Measurements from ENCODE around the gene TSPAN4. TPM values are rescaled to one million over a fixed set of nuclear protein-coding genes. Genes with fewer than 3 reads are reported as not detected.
A peak's percentile ranks its signal among the peaks of the same experiment; 100 is the strongest.

The TSPAN4 gene
- total and polyA plus RNA-seq, 2 of the 13 experiments (the other 11 are each of a cell fraction or from before 2014, with no cell fraction given): 31.7 to 68.3 TPM

DNA sequence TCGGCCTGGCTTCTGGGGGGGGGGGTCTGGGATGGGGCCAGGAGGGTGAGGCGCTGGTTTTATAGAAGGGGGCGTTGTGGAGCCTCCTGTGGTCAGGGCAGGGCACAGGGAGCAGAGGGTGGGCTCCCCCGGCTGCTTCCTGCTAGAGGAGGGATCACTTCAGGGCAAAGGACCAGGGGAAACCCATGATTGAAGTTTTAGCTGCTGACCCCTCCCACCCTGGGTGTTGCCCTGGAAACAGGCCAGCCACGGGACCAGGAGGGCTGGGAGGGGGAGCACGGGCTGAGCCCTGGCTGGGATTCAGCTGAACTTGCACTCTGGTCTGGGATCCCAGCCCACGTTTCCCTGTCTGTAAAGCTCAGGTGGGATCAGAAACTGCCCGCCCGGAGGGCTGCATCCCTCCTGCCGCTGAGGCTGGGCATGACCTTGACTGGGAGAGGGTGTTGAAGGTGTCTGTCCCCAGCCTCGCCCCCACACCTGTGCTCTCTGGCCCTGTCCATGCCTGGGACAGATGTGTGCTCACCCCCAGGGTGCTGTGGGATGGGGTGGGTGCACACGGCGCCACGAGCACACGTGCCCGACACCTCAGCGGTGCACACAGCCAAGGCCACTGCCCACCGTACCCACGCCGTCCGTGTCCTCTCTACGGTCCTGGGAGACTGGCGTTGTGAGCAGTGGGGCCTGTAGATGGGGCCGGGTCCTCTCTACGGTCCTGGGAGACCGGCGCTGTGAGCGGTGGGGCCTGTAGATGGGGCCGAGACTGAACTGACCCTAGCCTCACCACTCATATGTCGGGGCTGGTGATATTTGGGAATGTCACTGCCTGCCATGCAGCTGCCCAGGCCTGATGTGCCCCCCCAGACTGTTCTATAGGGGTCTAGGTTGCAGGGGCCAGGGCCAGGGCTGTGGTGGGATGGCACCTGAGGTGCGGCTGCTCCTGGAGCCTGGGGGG is 2.3 kb downstream of the TSPAN4 start (continued):
- no peak for TF ChIP-seq ZBTB1 (CRISPR knock-in tag; IDR thresholded peaks at IDR 0.05; ENCODE audit: borderline replicate concordance)
- TF ChIP-seq CBX2 (IDR thresholded peaks at IDR 0.05; ENCODE audit: low read depth, low read length): no peak
- no peak for TF ChIP-seq CBX2 (CRISPR knock-in tag; IDR thresholded peaks at IDR 0.05; ENCODE audit: low read depth)
- TF ChIP-seq MEIS1 (CRISPR knock-in tag; IDR thresholded peaks at IDR 0.05; ENCODE audit: borderline replicate concordance): peak; percentile 34; the same call in 1 of the 2 replicates
- no peak for TF ChIP-seq KDM6A (CRISPR knock-in tag; IDR thresholded peaks at IDR 0.05; ENCODE audit: low read depth)
- TF ChIP-seq, protein P1, sequence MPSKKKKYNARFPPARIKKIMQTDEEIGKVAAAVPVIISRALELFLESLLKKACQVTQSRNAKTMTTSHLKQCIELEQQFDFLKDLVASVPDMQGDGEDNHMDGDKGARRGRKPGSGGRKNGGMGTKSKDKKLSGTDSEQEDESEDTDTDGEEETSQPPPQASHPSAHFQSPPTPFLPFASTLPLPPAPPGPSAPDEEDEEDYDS (CRISPR knock-in tag; IDR thresholded peaks at IDR 0.05): peak; percentile 31; the same call in 1 of the 2 replicates
- no peak for TF ChIP-seq ZNF792 (CRISPR knock-in tag; IDR thresholded peaks at IDR 0.05)
- TF ChIP-seq ONECUT2 (CRISPR knock-in tag; IDR thresholded peaks at IDR 0.05): no peak
- TF ChIP-seq NFATC3 (CRISPR knock-in tag; IDR thresholded peaks at IDR 0.05): no peak
- no peak; the same call in 1 of the 2 replicates for TF ChIP-seq ZNF605 (CRISPR knock-in tag; IDR thresholded peaks at IDR 0.05)
- peak; percentile 47; the same call in 1 of the 2 replicates for TF ChIP-seq TARDBP (CRISPR knock-in tag; IDR thresholded peaks at IDR 0.05)
- TF ChIP-seq ZNF607 (CRISPR knock-in tag; IDR thresholded peaks at IDR 0.05; ENCODE audit: borderline replicate concordance): no peak
- TF ChIP-seq, protein P2, sequence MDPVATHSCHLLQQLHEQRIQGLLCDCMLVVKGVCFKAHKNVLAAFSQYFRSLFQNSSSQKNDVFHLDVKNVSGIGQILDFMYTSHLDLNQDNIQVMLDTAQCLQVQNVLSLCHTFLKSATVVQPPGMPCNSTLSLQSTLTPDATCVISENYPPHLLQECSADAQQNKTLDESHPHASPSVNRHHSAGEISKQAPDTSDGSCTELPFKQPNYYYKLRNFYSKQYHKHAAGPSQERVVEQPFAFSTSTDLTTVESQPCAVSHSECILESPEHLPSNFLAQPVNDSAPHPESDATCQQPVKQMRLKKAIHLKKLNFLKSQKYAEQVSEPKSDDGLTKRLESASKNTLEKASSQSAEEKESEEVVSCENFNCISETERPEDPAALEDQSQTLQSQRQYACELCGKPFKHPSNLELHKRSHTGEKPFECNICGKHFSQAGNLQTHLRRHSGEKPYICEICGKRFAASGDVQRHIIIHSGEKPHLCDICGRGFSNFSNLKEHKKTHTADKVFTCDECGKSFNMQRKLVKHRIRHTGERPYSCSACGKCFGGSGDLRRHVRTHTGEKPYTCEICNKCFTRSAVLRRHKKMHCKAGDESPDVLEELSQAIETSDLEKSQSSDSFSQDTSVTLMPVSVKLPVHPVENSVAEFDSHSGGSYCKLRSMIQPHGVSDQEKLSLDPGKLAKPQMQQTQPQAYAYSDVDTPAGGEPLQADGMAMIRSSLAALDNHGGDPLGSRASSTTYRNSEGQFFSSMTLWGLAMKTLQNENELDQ (CRISPR knock-in tag; IDR thresholded peaks at IDR 0.05; ENCODE audit: borderline replicate concordance): no peak
- TF ChIP-seq, protein P3, sequence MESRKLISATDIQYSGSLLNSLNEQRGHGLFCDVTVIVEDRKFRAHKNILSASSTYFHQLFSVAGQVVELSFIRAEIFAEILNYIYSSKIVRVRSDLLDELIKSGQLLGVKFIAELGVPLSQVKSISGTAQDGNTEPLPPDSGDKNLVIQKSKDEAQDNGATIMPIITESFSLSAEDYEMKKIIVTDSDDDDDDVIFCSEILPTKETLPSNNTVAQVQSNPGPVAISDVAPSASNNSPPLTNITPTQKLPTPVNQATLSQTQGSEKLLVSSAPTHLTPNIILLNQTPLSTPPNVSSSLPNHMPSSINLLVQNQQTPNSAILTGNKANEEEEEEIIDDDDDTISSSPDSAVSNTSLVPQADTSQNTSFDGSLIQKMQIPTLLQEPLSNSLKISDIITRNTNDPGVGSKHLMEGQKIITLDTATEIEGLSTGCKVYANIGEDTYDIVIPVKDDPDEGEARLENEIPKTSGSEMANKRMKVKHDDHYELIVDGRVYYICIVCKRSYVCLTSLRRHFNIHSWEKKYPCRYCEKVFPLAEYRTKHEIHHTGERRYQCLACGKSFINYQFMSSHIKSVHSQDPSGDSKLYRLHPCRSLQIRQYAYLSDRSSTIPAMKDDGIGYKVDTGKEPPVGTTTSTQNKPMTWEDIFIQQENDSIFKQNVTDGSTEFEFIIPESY (CRISPR knock-in tag; IDR thresholded peaks at IDR 0.05): no peak
- TF ChIP-seq IKZF5 (CRISPR knock-in tag; IDR thresholded peaks at IDR 0.05): 0 out of 2 replicates have a peak, but pooled peaks have one; percentile 58
- no peak for TF ChIP-seq MYNN (CRISPR knock-in tag; IDR thresholded peaks at IDR 0.05; ENCODE audit: low read depth)
- TF ChIP-seq TBX2 (CRISPR knock-in tag; IDR thresholded peaks at IDR 0.05; ENCODE audit: borderline replicate concordance): peak; percentile 64
- TF ChIP-seq SMARCE1 (IDR thresholded peaks at IDR 0.05; ENCODE audit: borderline replicate concordance): no peak
- no peak for TF ChIP-seq GATAD2A (CRISPR knock-in tag; IDR thresholded peaks at IDR 0.05)
- TF ChIP-seq ZNF788 (CRISPR knock-in tag; IDR thresholded peaks at IDR 0.05; ENCODE audit: borderline replicate concordance): peak; percentile 67; the same call in 1 of the 2 replicates
- peak; percentile 53; the same call in 1 of the 2 replicates for TF ChIP-seq ZNF414 (CRISPR knock-in tag; IDR thresholded peaks at IDR 0.05)
- no peak for TF ChIP-seq ZFX (CRISPR knock-in tag; IDR thresholded peaks at IDR 0.05; ENCODE audit: low read depth)
